Suprapubic skin (tissue), 4 donors: ENCODE measurements around the gene HOATZ.

ENCODE experiments used
- CTCF ChIP-seq, 2 donors: fragments of 200-600 bp in 1 of 2; fragments of 450-650 bp in 1 of 2; sonication (generic) in 1 of 2; IDR thresholded peaks; one replicate each; pipeline ENCODE4 v1.5.1; 2016 to 2019; ENCODE audit warnings: antibody characterized with exemption in 2 of 2, mild to moderate bottlenecking in 1 of 2, moderate library complexity in 1 of 2
- POLR2A ChIP-seq, 2 donors: fragments of 450-650 bp; IDR thresholded peaks; one replicate each; pipeline ENCODE4 v1.6.1; 2017; ENCODE audit warnings: antibody characterized with exemption in 2 of 2, mild to moderate bottlenecking in 2 of 2, moderate library complexity in 2 of 2
- POLR2AphosphoS5 ChIP-seq, 3 donors: sonication (generic); formaldehyde crosslinking; IDR thresholded peaks; one replicate each; pipeline ENCODE4 v1.6.1; 2017; ENCODE audit warnings: antibody characterized with exemption in 3 of 3

GRCh38 chr11:111559800-111560464, 45.4 kb downstream of the HOATZ start:
- no peak for TF ChIP-seq POLR2AphosphoS5 (IDR thresholded peaks at IDR 0.05)
- no peak for TF ChIP-seq CTCF (IDR thresholded peaks at IDR 0.05)
- TF ChIP-seq POLR2A (IDR thresholded peaks at IDR 0.05) = no peak
